GM19452 (cell line): ENCODE results near the gene ZNF423.

Source experiments
- ATAC-seq: cut with Tn5 transposase; IDR thresholded peaks from one replicate; pipeline ENCODE4 v1.9.1; 2021; ENCODE audit not compliant: unreplicated experiment

Gene ZNF423

GRCh38 chr16:49756775-49757558, 98.9 kb downstream of the ZNF423 start:
- no peak for ATAC-seq

GRCh38 chr16:49755716-49756505, 100.0 kb downstream of the ZNF423 start:
- no peak for ATAC-seq

- ATAC-seq, result no peak
These were observed 100.6 kb downstream of the ZNF423 start for GRCh38 chr16:49755313-49755620.

- no peak for ATAC-seq
These were observed 101.2 kb downstream of the ZNF423 start for GRCh38 chr16:49754495-49755312.

- ATAC-seq, result no peak
These were observed 105.4 kb downstream of the ZNF423 start for GRCh38 chr16:49750341-49751000.

GRCh38 chr16:49749816-49750215, 106.1 kb downstream of the ZNF423 start:
- no peak for ATAC-seq

- no peak for ATAC-seq
These were observed 107.6 kb downstream of the ZNF423 start for GRCh38 chr16:49748322-49748721.

- ATAC-seq, result no peak
These were observed 108.3 kb downstream of the ZNF423 start for GRCh38 chr16:49747654-49748053.

GRCh38 chr16:49746545-49746944, 109.4 kb downstream of the ZNF423 start:
- ATAC-seq, result no peak

- ATAC-seq, result no peak
These were observed 110.6 kb downstream of the ZNF423 start for GRCh38 chr16:49745311-49745747.

GRCh38 chr16:49744244-49745220, 111.4 kb downstream of the ZNF423 start:
- no peak for ATAC-seq

GRCh38 chr16:49743658-49744057, 112.3 kb downstream of the ZNF423 start:
- no peak for ATAC-seq

GRCh38 chr16:49743203-49743464, 112.8 kb downstream of the ZNF423 start:
- ATAC-seq, result no peak

- ATAC-seq, result no peak
These were observed 113.3 kb downstream of the ZNF423 start for GRCh38 chr16:49742428-49743202.

GRCh38 chr16:49740256-49740655, 115.7 kb downstream of the ZNF423 start:
- ATAC-seq, result no peak

- ATAC-seq, result no peak
These were observed 116.5 kb downstream of the ZNF423 start for GRCh38 chr16:49739381-49739780.

GRCh38 chr16:49738832-49739231, 117.1 kb downstream of the ZNF423 start:
- no peak for ATAC-seq

- ATAC-seq, result no peak
These were observed 117.9 kb downstream of the ZNF423 start for GRCh38 chr16:49738001-49738400.

GRCh38 chr16:49737541-49737940, 118.4 kb downstream of the ZNF423 start:
- no peak for ATAC-seq
